Right lobe of liver (tissue), 4 donors: ENCODE data around the gene SCAF11.

ENCODE experiments used
- POLR2A ChIP-seq: fragments of 450-650 bp; IDR thresholded peaks from one replicate; pipeline ENCODE4 v1.6.1; 2017; ENCODE audit warnings: antibody characterized with exemption, mild to moderate bottlenecking
- TF ChIP-seq, protein P1 (sequence below), 4 donors: fragments of 200-600 bp in 3 of 4; fragments of 450-650 bp in 1 of 4; IDR thresholded peaks; one replicate each; pipeline versions ENCODE4 v1.5.1 to v1.8.0; 2016 to 2022; ENCODE audit warnings: antibody characterized with exemption in 4 of 4, mild to moderate bottlenecking in 2 of 4
- donor health status: DM: no; HTN: no; CAD: no.
- donor health status: DM: no; HTN: no; CAD: no.
- donor health status: DM: no; HTN: yes; CAD: no.

DNA sequence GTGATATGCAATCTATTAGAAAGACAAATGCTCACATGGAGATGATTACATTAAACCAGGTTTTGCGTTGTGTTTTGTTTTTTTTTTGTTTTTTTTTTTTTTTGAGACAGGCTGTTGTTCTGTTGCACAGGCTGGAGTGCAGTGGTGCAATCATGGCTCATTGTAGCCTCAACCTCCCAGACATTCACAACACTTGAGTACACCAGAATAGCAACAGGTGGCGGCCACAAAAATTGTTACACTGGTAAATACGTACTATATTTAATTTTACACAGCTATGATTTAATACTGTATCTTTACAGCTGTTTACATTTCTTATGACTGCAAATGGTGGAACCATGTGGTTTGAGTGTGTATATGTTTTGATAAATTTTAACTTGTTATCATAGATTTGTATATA is 60.0 kb downstream of the SCAF11 start:
- no peak for TF ChIP-seq POLR2A
- TF ChIP-seq, protein P1, sequence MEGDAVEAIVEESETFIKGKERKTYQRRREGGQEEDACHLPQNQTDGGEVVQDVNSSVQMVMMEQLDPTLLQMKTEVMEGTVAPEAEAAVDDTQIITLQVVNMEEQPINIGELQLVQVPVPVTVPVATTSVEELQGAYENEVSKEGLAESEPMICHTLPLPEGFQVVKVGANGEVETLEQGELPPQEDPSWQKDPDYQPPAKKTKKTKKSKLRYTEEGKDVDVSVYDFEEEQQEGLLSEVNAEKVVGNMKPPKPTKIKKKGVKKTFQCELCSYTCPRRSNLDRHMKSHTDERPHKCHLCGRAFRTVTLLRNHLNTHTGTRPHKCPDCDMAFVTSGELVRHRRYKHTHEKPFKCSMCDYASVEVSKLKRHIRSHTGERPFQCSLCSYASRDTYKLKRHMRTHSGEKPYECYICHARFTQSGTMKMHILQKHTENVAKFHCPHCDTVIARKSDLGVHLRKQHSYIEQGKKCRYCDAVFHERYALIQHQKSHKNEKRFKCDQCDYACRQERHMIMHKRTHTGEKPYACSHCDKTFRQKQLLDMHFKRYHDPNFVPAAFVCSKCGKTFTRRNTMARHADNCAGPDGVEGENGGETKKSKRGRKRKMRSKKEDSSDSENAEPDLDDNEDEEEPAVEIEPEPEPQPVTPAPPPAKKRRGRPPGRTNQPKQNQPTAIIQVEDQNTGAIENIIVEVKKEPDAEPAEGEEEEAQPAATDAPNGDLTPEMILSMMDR (IDR thresholded peaks at IDR 0.05): no peak
